ENCODE data around the gene TMEM44.

DNA sequence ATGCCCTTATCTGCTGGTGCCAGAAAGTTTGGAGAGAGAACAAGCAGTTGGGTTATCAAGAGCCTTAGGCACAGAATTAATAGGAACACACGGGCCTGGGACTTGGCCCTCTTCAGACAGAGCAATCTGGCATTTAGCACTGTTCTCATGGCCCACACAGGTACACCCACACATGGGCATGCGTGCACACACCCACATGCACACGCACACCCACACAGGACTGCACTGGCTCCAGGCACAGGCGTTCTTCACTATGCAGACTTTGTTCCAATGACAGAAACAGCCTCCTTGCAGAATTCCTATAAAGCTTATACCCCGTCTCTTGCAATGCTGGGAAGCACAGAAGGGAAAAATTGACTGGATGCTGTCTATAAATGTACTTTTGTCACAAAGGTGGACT, 36.3 kb downstream of the TMEM44 start:
- TF ChIP-seq TSHZ2 (CRISPR knock-in tag; IDR thresholded peaks at IDR 0.05) (no peak), ZNF8 (CRISPR knock-in tag; IDR thresholded peaks at IDR 0.05) (no peak), RARB (CRISPR knock-in tag; IDR thresholded peaks at IDR 0.05) (no peak), TOX (CRISPR knock-in tag; IDR thresholded peaks at IDR 0.05; ENCODE audit: borderline replicate concordance) (no peak), ARNTL (CRISPR knock-in tag; IDR thresholded peaks at IDR 0.05; ENCODE audit: borderline replicate concordance, low read depth) (no peak), OSR1 (CRISPR knock-in tag; IDR thresholded peaks at IDR 0.05) (no peak), BACH2 (CRISPR knock-in tag; IDR thresholded peaks at IDR 0.05; ENCODE audit: borderline replicate concordance) (no peak), ZC3H10 (CRISPR knock-in tag; IDR thresholded peaks at IDR 0.05) (no peak), ISL1 (CRISPR knock-in tag; IDR thresholded peaks at IDR 0.05) (no peak), ZFP30 (CRISPR knock-in tag; IDR thresholded peaks at IDR 0.05) (no peak), PATZ1 (CRISPR knock-in tag; IDR thresholded peaks at IDR 0.05; ENCODE audit: borderline replicate concordance) (no peak), ZNF565 (CRISPR knock-in tag; conservative IDR thresholded peaks at IDR 0.05; ENCODE audit: low read depth) (no peak), SNAI2 (CRISPR knock-in tag; IDR thresholded peaks at IDR 0.05) (no peak)
- TF ChIP-seq, protein P1, sequence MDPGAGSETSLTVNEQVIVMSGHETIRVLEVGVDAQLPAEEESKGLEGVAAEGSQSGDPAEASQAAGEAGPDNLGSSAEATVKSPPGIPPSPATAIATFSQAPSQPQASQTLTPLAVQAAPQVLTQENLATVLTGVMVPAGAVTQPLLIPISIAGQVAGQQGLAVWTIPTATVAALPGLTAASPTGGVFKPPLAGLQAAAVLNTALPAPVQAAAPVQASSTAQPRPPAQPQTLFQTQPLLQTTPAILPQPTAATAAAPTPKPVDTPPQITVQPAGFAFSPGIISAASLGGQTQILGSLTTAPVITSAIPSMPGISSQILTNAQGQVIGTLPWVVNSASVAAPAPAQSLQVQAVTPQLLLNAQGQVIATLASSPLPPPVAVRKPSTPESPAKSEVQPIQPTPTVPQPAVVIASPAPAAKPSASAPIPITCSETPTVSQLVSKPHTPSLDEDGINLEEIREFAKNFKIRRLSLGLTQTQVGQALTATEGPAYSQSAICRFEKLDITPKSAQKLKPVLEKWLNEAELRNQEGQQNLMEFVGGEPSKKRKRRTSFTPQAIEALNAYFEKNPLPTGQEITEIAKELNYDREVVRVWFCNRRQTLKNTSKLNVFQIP (CRISPR knock-in tag; IDR thresholded peaks at IDR 0.05; ENCODE audit: borderline replicate concordance, low read depth): no peak

Measured in SK-N-SH treated with all-trans-retinoic acid at 6 μM for 48 hours (cell line).